OCI-LY3 (cell line): ENCODE measurements around the gene DNM3.

Experiments
- H2AFZ ChIP-seq: fragments of 200-600, 300-600 bp; shearing (Covaris generic); 2 replicates; pipeline ENCODE4 v1.6.0; 2014; ENCODE audit warnings: antibody characterized with exemption, low read depth, low read length
- H3K27ac ChIP-seq: fragments of 200-600, 300-600 bp; sonication (generic); 2 replicates; pipeline ENCODE4 v1.5.1; 2014; ENCODE audit warnings: mild to moderate bottlenecking, low read length, moderate library complexity, mixed read lengths
- H3K27me3 ChIP-seq: fragments of 200-600, 300-600 bp; sonication (generic); 2 replicates; pipeline ENCODE4 v1.6.1; 2014; ENCODE audit warnings: low read depth, low read length, mixed read lengths
- H3K36me3 ChIP-seq: fragments of 200-600, 300-600 bp; sonication (generic); replicated peaks from 2 replicates; pipeline ENCODE3; 2014; ENCODE audit warnings: low read depth, low read length, mixed read lengths
- H3K4me1 ChIP-seq: fragments of 300-600, 200-600 bp; sonication (generic); 2 replicates; pipeline ENCODE4 v1.6.1; 2014; ENCODE audit warnings: low read length, mixed read lengths
- H3K4me2 ChIP-seq: fragments of 200-600, 300-600 bp; sonication (generic); 2 replicates; pipeline ENCODE4 v1.6.1; 2014; ENCODE audit warnings: low read length, mixed read lengths
- H3K4me3 ChIP-seq: fragments of 300-600, 200-600 bp; sonication (generic); 2 replicates; pipeline ENCODE4 v1.5.1; 2014; ENCODE audit warnings: antibody characterized with exemption, mild to moderate bottlenecking, low read length, moderate library complexity
- H3K79me2 ChIP-seq: fragments of 300-600, 200-600 bp; shearing (Covaris generic); 2 replicates; pipeline ENCODE4 v1.6.1; 2014; ENCODE audit warnings: mild to moderate bottlenecking, low read length, mixed read lengths
- H3K9ac ChIP-seq: fragments of 300-600, 200-600 bp; shearing (Covaris generic); 2 replicates; pipeline ENCODE4 v1.6.0; 2014; ENCODE audit warnings: mild to moderate bottlenecking, low read length, moderate library complexity
- H3K9me3 ChIP-seq: fragments of 200-600, 300-600 bp; shearing (Covaris generic); 2 replicates; pipeline ENCODE4 v1.6.1; 2014; ENCODE audit warnings: low read length, mixed read lengths; ENCODE audit not compliant: insufficient read depth
- H4K20me1 ChIP-seq: fragments of 200-600, 300-600 bp; sonication (generic); 2 replicates; pipeline ENCODE4 v1.6.1; 2016; ENCODE audit warnings: low read length, mixed read lengths; ENCODE audit not compliant: insufficient read depth
- CTCF ChIP-seq: fragments of 200-600, 300-600 bp; sonication (generic); IDR thresholded peaks from 2 replicates; pipeline ENCODE4 v1.5.1; 2014; ENCODE audit warnings: antibody characterized with exemption, low read length, low read depth
- EZH2phosphoT487 ChIP-seq: fragments of 200-600 bp; shearing (Covaris generic); IDR thresholded peaks from 2 replicates; pipeline ENCODE4 v1.6.1; 2018; ENCODE audit warnings: antibody characterized with exemption, mixed run types, low read depth

The DNM3 gene

GRCh38 chr1:171909711-171910110, 68.4 kb downstream of the DNM3 start:
- Histone ChIP-seq H3K27ac (no peak overlapping the region), H3K4me2 (no peak overlapping the region), H3K36me3 (no peaks in the 10 kb centered on the region)

GRCh38 chr1:171910786-171911185, 69.5 kb downstream of the DNM3 start:
- H3K4me1 ChIP-seq: no peaks in the 10 kb centered on the region
- H2AFZ ChIP-seq: no peak overlapping the region
- H3K79me2 ChIP-seq: no peaks in the 10 kb centered on the region
- no peak overlapping the region for H3K27ac ChIP-seq
- no peaks in the 10 kb centered on the region for H3K9me3 ChIP-seq
- H3K4me2 ChIP-seq: no peak overlapping the region
- TF ChIP-seq EZH2phosphoT487 (no peak), CTCF (no peak)
- no peaks in the 10 kb centered on the region for H3K27me3 ChIP-seq
- no peaks in the 10 kb centered on the region for H3K36me3 ChIP-seq
- no peaks in the 10 kb centered on the region for H4K20me1 ChIP-seq
- no peak overlapping the region for H3K9ac ChIP-seq
- H3K4me3 ChIP-seq: no peak overlapping the region

More at GRCh38 chr1:171909711-171910110, 68.4 kb downstream of the DNM3 start:
- Histone ChIP-seq H4K20me1 (no peaks in the 10 kb centered on the region), H3K27me3 (no peaks in the 10 kb centered on the region), H3K9me3 (no peaks in the 10 kb centered on the region), H3K9ac (no peak overlapping the region), H3K79me2 (no peaks in the 10 kb centered on the region), H3K4me1 (no peaks in the 10 kb centered on the region), H2AFZ (no peak overlapping the region), H3K4me3 (no peak overlapping the region)
- TF ChIP-seq CTCF (no peak), EZH2phosphoT487 (no peak)

DNA sequence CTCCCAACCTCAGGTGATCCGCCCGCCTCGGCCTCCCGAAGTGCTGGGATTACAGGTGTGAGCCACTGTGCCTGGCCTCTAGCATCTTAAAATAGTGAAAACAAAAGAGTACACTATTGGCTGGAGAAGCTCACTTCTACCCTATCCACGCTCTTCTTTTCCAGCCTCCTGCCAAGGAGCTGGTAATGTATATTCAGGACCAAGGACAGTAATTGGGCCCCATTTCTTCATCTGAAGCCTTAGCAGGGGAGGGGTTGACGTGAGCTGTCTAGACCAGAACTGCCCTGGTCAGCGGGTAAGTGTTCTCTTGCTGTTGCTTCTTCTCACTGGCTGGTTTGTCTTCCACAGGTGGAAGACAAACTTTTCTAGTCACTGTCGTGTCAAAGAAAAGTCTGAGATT, 70.2 kb downstream of the DNM3 start:
- H2AFZ ChIP-seq: no peak overlapping the region
- no peaks in the 10 kb centered on the region for H4K20me1 ChIP-seq
- H3K4me2 ChIP-seq: no peak overlapping the region
- no peaks in the 10 kb centered on the region for H3K9me3 ChIP-seq
- no peak overlapping the region for H3K27ac ChIP-seq
- H3K27me3 ChIP-seq: no peaks in the 10 kb centered on the region
- H3K4me1 ChIP-seq: no peaks in the 10 kb centered on the region
- no peak overlapping the region for H3K9ac ChIP-seq
- H3K79me2 ChIP-seq: no peaks in the 10 kb centered on the region
- H3K36me3 ChIP-seq: no peaks in the 10 kb centered on the region
- no peak overlapping the region for H3K4me3 ChIP-seq
- TF ChIP-seq CTCF (no peak), EZH2phosphoT487 (no peak)

DNA sequence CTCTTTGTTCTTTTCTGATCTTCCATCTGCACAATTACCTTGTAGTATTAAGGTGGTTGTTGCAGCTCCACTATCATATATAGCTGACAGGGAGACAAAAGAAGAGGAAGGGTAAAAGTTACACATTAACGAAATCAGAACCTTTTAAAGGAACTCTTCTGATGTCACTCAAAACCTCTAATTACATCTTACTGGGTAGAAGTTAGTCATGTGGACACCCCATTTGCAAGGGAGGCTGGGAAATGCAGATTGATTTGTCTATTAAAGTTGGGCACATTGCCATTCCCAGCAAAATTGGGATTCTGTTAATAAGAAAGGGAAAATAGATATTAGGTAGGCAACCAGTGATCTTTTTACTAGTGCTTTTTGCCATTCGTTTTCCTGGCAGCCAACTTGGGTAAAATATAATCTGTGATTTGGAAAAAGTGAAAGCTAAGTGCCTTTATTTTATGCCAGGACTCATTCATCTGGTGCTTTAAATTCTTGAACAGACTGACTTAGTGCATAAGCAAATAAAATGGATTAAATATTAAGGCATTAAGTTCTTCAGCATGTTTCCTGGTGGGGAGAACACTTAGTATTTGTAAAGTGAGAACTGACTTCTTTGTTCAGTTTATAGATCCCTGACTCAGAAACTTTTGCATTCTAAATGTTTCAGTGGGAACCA, 71.3 kb downstream of the DNM3 start:
- TF ChIP-seq EZH2phosphoT487 (no peak), CTCF (no peak)
- Histone ChIP-seq H3K4me3 (no peak overlapping the region), H3K79me2 (no peaks in the 10 kb centered on the region), H3K36me3 (no peaks in the 10 kb centered on the region), H3K27ac (no peak overlapping the region), H3K9ac (no peak overlapping the region), H3K27me3 (no peaks in the 10 kb centered on the region), H3K4me2 (no peak overlapping the region), H3K9me3 (no peaks in the 10 kb centered on the region), H4K20me1 (no peaks in the 10 kb centered on the region), H2AFZ (no peak overlapping the region), H3K4me1 (no peaks in the 10 kb centered on the region)
